Measurements from ENCODE around the gene GOLGA6C.
"Not testable (repeated sequence)": the region's sequence is repeated elsewhere in the genome, so short reads cannot be mapped to it uniquely, and the experiment has no call there.

GOLGA6C gene

GRCh38 chr15:75259873-75260272 is 1.7 kb downstream of the GOLGA6C start:
- not testable (repeated sequence) for DNase-seq

- not testable (repeated sequence) for DNase-seq
These were observed 15.7 kb downstream of the GOLGA6C start for GRCh38 chr15:75273751-75274359.

GRCh38 chr15:75274509-75275107 is 16.5 kb downstream of the GOLGA6C start:
- DNase-seq, result not testable (repeated sequence)

- DNase-seq, result not testable (repeated sequence)
These were observed 17.5 kb downstream of the GOLGA6C start for GRCh38 chr15:75275617-75276016.

- not testable (repeated sequence) for DNase-seq
These were observed 20.4 kb downstream of the GOLGA6C start for GRCh38 chr15:75278497-75278896.

GRCh38 chr15:75282572-75282971 is 24.4 kb downstream of the GOLGA6C start, which contains the start of gene GOLGA6D:
Gene GOLGA6D (plus strand): TSS chr15:75282835. CDS start chr15:75282876, 41 bp downstream.
- not testable (repeated sequence) for DNase-seq

GRCh38 chr15:75284152-75284551 is 26.0 kb downstream of the GOLGA6C start:
- DNase-seq, result not testable (repeated sequence)

- DNase-seq, result not testable (repeated sequence)
These were observed 35.5 kb downstream of the GOLGA6C start for GRCh38 chr15:75293660-75294059.

GRCh38 chr15:75298541-75299310 is 40.6 kb downstream of the GOLGA6C start:
- DNase-seq, result not testable (repeated sequence)

- DNase-seq, result not testable (repeated sequence)
These were observed 41.2 kb downstream of the GOLGA6C start for GRCh38 chr15:75299311-75299688.

- DNase-seq, result not testable (repeated sequence)
These were observed 41.9 kb downstream of the GOLGA6C start for GRCh38 chr15:75300026-75300425.

- DNase-seq, result no peak
These were observed 44.2 kb downstream of the GOLGA6C start for GRCh38 chr15:75302318-75302717.

- DNase-seq, result not testable (repeated sequence)
These were observed 44.6 kb downstream of the GOLGA6C start for GRCh38 chr15:75302753-75303152.

GRCh38 chr15:75306188-75306587 is 48.1 kb downstream of the GOLGA6C start:
- no peak for DNase-seq

- DNase-seq, result no peak
These were observed 49.8 kb downstream of the GOLGA6C start for GRCh38 chr15:75307778-75308390.

- DNase-seq, result no peak
These were observed 51.6 kb downstream of the GOLGA6C start for GRCh38 chr15:75309711-75310110.

- not testable (repeated sequence) for DNase-seq
These were observed 54.4 kb downstream of the GOLGA6C start for GRCh38 chr15:75312548-75312947.

GRCh38 chr15:75313116-75313845 is 55.1 kb downstream of the GOLGA6C start:
- no peak for DNase-seq

- no peak for DNase-seq
These were observed 56.6 kb downstream of the GOLGA6C start for GRCh38 chr15:75314552-75315290.

GRCh38 chr15:75319231-75319897 is 61.2 kb downstream of the GOLGA6C start:
- DNase-seq, result not testable (repeated sequence)
